Measurements from ENCODE around the gene RETSAT.

RETSAT gene

DNA sequence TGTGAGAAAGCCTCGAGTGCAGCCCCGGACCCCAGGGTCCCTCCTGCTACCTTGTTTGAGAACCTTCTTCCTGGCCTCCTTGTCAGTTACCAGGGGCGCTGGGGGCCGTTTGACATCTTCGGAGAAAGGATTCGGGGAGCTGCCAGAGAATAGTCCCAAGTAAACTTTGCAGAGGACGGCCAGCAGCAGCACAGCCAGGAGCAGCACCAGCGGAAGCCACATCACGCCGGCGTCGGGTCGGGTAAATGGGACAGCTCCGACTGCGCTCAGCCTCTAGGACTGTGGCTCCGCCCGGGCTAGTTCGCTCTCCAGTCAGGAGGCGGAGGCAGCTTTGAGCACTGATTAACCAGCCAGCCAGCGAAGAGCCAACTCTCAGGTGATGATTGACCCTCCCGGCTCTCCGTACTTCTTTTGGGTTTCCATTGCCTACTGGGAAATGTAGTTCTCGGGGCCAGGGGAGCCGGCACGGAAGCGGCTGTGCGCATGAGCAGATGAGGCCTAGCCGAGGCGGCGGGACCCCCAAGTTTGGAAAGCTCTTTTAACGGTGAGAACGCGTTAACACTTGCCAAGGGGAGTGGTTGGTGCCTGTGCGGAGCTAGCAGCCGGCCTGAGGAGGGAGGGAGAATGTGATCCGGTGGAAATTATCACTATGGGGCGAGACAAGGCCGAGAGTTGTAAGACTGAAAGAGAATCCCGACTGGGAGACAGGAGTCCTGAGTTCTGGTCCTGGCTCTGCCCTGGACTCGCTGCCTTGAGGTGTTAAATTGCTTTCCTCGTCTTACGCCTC lies at the start of gene RETSAT, which contains the start of gene ELMOD3:
Gene RETSAT, minus strand, starts transcription at position 243 of the 787 bp plus-strand sequence. Its CDS starts 21 bp downstream, at position 222.
Gene ELMOD3, plus strand, starts transcription at position 484 of the 787 bp plus-strand sequence. CDS start 2,430 bp downstream, outside the sequence.
- Histone ChIP-seq H3K36me3 (ENCODE audit: control insufficient read depth in 1 of 2, insufficient read depth in 2 of 2, low read length in 2 of 2) (peaks cover 20 to 30% of the 10 kb centered on the region in 2 donors), H3K27ac (ENCODE audit: low read length) (peak within 1 kb of the TSS; percentile 98), H3K4me1 (ENCODE audit: control insufficient read depth in 1 of 2, insufficient read depth in 2 of 2, low read length in 2 of 2) (peaks cover 5 to 27% of the 10 kb centered on the region in 2 donors), H3K27me3 (ENCODE audit: low read depth, low read length) (no peaks in the 10 kb centered on the region), H3K4me3 (ENCODE audit: low read depth in 1 of 2, low read length in 2 of 2) (peak within 1 kb of the TSS; percentile 97 to 99), H3K9me3 (ENCODE audit: control insufficient read depth in 1 of 2, low read length in 2 of 2) (no peaks in the 10 kb centered on the region)

- H3K9me3 ChIP-seq (ENCODE audit: control insufficient read depth in 1 of 2, low read length in 2 of 2) = no peaks in the 10 kb centered on the region
- no peaks in the 10 kb centered on the region for H3K36me3 ChIP-seq (ENCODE audit: control insufficient read depth in 1 of 2, insufficient read depth in 2 of 2, low read length in 2 of 2)
- peaks cover 0 to 4% of the 10 kb centered on the region in 2 donors for H3K4me1 ChIP-seq (ENCODE audit: control insufficient read depth in 1 of 2, insufficient read depth in 2 of 2, low read length in 2 of 2)
- H3K4me3 ChIP-seq (ENCODE audit: low read depth in 1 of 2, low read length in 2 of 2) = no peak overlapping the region
- no peak overlapping the region for H3K27ac ChIP-seq (ENCODE audit: low read length)
- H3K27me3 ChIP-seq (ENCODE audit: low read depth, low read length) = no peaks in the 10 kb centered on the region
Observed at GRCh38 chr2:85401844-85402243, 47.5 kb upstream of the RETSAT start.

GRCh38 chr2:85401464-85401805 lies 47.1 kb upstream of the RETSAT start:
- Histone ChIP-seq H3K4me1 (ENCODE audit: control insufficient read depth in 1 of 2, insufficient read depth in 2 of 2, low read length in 2 of 2) (peaks cover 0 to 8% of the 10 kb centered on the region in 2 donors), H3K27ac (ENCODE audit: low read length) (no peak overlapping the region), H3K36me3 (ENCODE audit: control insufficient read depth in 1 of 2, insufficient read depth in 2 of 2, low read length in 2 of 2) (no peaks in the 10 kb centered on the region), H3K27me3 (ENCODE audit: low read depth, low read length) (no peaks in the 10 kb centered on the region), H3K9me3 (ENCODE audit: control insufficient read depth in 1 of 2, low read length in 2 of 2) (no peaks in the 10 kb centered on the region), H3K4me3 (ENCODE audit: low read depth in 1 of 2, low read length in 2 of 2) (no peak overlapping the region)

- H3K36me3 ChIP-seq (ENCODE audit: control insufficient read depth in 1 of 2, insufficient read depth in 2 of 2, low read length in 2 of 2) = no peaks in the 10 kb centered on the region
- H3K27ac ChIP-seq (ENCODE audit: low read length) = no peak overlapping the region
Observed at GRCh38 chr2:85400541-85401463, 46.5 kb upstream of the RETSAT start.

DNA sequence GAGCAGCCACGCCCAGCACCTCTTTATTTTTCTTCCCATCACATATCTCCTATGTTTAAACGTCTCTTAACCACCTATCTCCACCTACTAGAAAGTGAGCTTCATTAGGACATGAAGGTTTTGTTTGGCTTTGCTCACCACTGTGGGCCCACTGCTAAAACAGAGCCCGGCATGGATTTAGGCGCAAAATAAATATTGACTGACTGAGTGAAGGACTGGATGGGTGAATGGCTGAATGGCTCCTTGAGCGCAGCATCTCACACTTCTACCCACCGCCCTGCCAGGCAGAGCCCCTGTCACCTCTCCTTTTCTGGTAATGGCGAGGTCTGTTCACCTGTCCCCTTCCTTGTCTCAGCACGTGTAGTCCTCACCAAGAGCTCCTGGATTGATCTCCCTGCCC lies 45.7 kb upstream of the RETSAT start:
- Histone ChIP-seq H3K36me3 (ENCODE audit: control insufficient read depth in 1 of 2, insufficient read depth in 2 of 2, low read length in 2 of 2) (peaks cover 0 to 4% of the 10 kb centered on the region in 2 donors), H3K4me3 (ENCODE audit: low read depth in 1 of 2, low read length in 2 of 2) (no peak overlapping the region), H3K27me3 (ENCODE audit: low read depth, low read length) (no peaks in the 10 kb centered on the region), H3K9me3 (ENCODE audit: control insufficient read depth in 1 of 2, low read length in 2 of 2) (no peaks in the 10 kb centered on the region), H3K4me1 (ENCODE audit: control insufficient read depth in 1 of 2, insufficient read depth in 2 of 2, low read length in 2 of 2) (peaks cover 0 to 13% of the 10 kb centered on the region in 2 donors), H3K27ac (ENCODE audit: low read length) (no peak overlapping the region)

More at GRCh38 chr2:85400541-85401463, 46.5 kb upstream of the RETSAT start:
- Histone ChIP-seq H3K9me3 (ENCODE audit: control insufficient read depth in 1 of 2, low read length in 2 of 2) (no peaks in the 10 kb centered on the region), H3K4me3 (ENCODE audit: low read depth in 1 of 2, low read length in 2 of 2) (no peak overlapping the region), H3K27me3 (ENCODE audit: low read depth, low read length) (no peaks in the 10 kb centered on the region), H3K4me1 (ENCODE audit: control insufficient read depth in 1 of 2, insufficient read depth in 2 of 2, low read length in 2 of 2) (peaks cover 0 to 13% of the 10 kb centered on the region in 2 donors)

DNA sequence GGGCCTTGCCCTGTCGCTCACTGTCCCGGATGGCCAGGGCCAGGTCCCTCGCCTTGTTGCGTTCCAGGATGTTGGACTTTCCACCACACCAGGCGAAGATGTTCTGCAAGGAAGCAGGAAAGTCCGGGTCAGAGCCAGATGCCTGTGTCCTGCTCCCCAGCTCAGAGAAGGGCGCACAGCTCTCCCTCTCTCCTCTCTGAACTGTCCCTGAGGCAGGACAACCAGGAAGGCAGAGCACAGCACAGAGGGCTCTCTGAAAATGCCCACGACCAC lies 44.8 kb upstream of the RETSAT start:
- Histone ChIP-seq H3K4me1 (ENCODE audit: control insufficient read depth in 1 of 2, insufficient read depth in 2 of 2, low read length in 2 of 2) (peaks cover 0 to 17% of the 10 kb centered on the region in 2 donors), H3K4me3 (ENCODE audit: low read depth in 1 of 2, low read length in 2 of 2) (no peak overlapping the region), H3K36me3 (ENCODE audit: control insufficient read depth in 1 of 2, insufficient read depth in 2 of 2, low read length in 2 of 2) (peaks cover 0 to 5% of the 10 kb centered on the region in 2 donors), H3K9me3 (ENCODE audit: control insufficient read depth in 1 of 2, low read length in 2 of 2) (no peaks in the 10 kb centered on the region), H3K27ac (ENCODE audit: low read length) (no peak overlapping the region), H3K27me3 (ENCODE audit: low read depth, low read length) (no peaks in the 10 kb centered on the region)

GRCh38 chr2:85398426-85399182 lies 44.3 kb upstream of the RETSAT start:
- H3K4me1 ChIP-seq (ENCODE audit: control insufficient read depth in 1 of 2, insufficient read depth in 2 of 2, low read length in 2 of 2) = peaks cover 0 to 19% of the 10 kb centered on the region in 2 donors
- no peak overlapping the region for H3K4me3 ChIP-seq (ENCODE audit: low read depth in 1 of 2, low read length in 2 of 2)
- H3K27me3 ChIP-seq (ENCODE audit: low read depth, low read length) = no peaks in the 10 kb centered on the region
- no peaks in the 10 kb centered on the region for H3K9me3 ChIP-seq (ENCODE audit: control insufficient read depth in 1 of 2, low read length in 2 of 2)
- H3K27ac ChIP-seq (ENCODE audit: low read length) = no peak overlapping the region
- peaks cover 0 to 5% of the 10 kb centered on the region in 2 donors for H3K36me3 ChIP-seq (ENCODE audit: control insufficient read depth in 1 of 2, insufficient read depth in 2 of 2, low read length in 2 of 2)

DNA sequence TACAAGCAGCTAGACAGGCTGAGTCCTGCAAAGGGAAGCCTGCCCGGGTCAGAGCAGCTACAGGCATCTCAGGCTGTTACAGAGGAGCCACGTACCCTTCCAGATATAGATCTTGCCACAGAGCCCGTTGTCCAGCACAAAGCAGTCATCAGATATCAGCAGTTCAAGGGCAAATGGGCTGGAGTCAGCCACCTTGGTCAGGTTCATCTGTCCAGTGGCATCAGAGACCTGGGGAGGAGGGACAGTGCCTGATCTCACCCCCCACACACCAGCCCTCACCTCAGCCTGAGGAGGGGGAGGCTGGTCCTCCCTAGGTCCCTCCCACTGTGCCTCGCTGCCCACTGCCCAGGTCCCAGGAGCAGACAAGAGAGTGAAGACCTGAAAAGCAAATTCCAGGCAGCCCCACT lies 43.6 kb upstream of the RETSAT start:
- H3K4me3 ChIP-seq (ENCODE audit: low read depth in 1 of 2, low read length in 2 of 2) = no peak overlapping the region
- no peaks in the 10 kb centered on the region for H3K9me3 ChIP-seq (ENCODE audit: control insufficient read depth in 1 of 2, low read length in 2 of 2)
- peaks cover 0 to 19% of the 10 kb centered on the region in 2 donors for H3K4me1 ChIP-seq (ENCODE audit: control insufficient read depth in 1 of 2, insufficient read depth in 2 of 2, low read length in 2 of 2)
- no peak overlapping the region for H3K27ac ChIP-seq (ENCODE audit: low read length)
- H3K27me3 ChIP-seq (ENCODE audit: low read depth, low read length) = no peaks in the 10 kb centered on the region
- peaks cover 0 to 5% of the 10 kb centered on the region in 2 donors for H3K36me3 ChIP-seq (ENCODE audit: control insufficient read depth in 1 of 2, insufficient read depth in 2 of 2, low read length in 2 of 2)

DNA sequence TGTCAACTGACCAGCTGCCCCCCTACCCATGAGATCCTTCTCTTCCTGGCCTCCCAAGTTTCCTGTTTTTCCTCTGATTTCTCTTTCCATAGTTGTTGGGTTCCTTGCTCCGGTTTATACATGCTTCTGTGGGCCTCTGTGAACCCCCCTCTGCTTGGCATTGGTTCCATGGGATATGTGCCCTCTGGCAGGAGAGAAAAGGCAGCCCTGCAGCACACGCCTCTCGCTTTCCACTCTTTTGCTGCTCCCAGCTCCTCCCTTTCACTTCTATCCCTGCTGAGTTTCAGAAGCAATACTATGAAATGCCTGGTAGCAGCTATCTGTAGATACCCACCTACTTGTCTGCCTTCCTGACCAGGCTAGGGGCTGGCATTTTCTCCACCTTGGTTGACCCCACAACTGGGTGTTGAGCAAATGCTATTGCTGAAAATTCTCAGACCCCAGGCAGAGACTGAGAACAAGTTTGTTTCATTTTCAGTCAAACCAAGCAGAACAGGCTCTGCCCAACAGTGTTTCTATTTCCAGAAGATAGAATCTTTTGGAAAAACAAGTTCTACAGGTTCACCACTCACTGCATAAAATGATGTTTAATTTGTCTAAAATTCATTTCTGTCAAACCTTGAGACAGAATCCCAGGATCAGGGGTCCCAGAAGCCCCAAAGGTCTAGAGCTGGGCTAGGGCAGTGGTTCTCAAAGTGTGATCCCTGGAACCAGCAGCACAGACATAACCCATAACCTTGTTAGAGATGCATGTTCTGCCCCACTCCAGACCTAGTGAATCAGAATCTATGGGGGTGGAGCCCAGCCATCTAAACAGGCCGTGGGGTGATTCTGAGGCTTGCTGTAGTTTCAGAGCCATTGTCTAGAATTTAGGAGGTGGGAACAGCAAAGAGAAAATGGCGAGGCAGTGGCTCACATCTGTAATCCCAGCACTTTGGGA lies 42.5 kb upstream of the RETSAT start:
- Histone ChIP-seq H3K27ac (ENCODE audit: low read length) (peak overlapping the region; percentile 31), H3K9me3 (ENCODE audit: control insufficient read depth in 1 of 2, low read length in 2 of 2) (no peaks in the 10 kb centered on the region), H3K4me1 (ENCODE audit: control insufficient read depth in 1 of 2, insufficient read depth in 2 of 2, low read length in 2 of 2) (peaks cover 0 to 19% of the 10 kb centered on the region in 2 donors), H3K27me3 (ENCODE audit: low read depth, low read length) (no peaks in the 10 kb centered on the region), H3K36me3 (ENCODE audit: control insufficient read depth in 1 of 2, insufficient read depth in 2 of 2, low read length in 2 of 2) (peaks cover 0 to 5% of the 10 kb centered on the region in 2 donors), H3K4me3 (ENCODE audit: low read depth in 1 of 2, low read length in 2 of 2) (no peak overlapping the region)

DNA sequence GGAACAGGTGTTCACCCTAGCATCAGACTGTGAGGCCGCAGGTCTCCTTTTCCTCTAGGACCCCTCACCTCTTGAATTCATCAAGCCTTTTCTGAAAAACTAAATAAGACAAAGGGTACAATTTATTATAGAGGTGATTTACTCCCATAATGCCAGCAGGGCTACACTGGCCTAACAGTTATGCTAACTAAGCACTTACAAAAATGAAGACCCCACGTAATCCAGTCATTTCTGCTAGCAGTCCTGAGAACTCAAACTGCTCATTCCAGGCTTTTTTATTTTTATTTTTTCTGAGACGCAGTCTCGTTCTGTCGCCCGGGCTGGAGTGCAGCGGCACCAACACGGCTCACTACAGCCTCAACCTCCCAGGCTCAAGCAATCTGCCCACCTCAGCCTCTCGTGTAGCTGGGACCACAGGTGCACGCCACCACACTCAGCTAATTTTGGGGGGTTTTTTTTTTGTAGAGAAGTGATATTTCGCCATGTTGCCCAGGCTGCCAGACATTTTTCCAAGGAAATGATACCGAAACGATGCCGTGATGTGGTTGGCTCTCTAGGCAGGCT lies 41.7 kb upstream of the RETSAT start:
- H3K4me1 ChIP-seq (ENCODE audit: control insufficient read depth in 1 of 2, insufficient read depth in 2 of 2, low read length in 2 of 2) = peaks cover 0 to 19% of the 10 kb centered on the region in 2 donors
- H3K9me3 ChIP-seq (ENCODE audit: control insufficient read depth in 1 of 2, low read length in 2 of 2) = no peaks in the 10 kb centered on the region
- no peak overlapping the region for H3K4me3 ChIP-seq (ENCODE audit: low read depth in 1 of 2, low read length in 2 of 2)
- no peaks in the 10 kb centered on the region for H3K27me3 ChIP-seq (ENCODE audit: low read depth, low read length)
- H3K27ac ChIP-seq (ENCODE audit: low read length) = no peak overlapping the region
- H3K36me3 ChIP-seq (ENCODE audit: control insufficient read depth in 1 of 2, insufficient read depth in 2 of 2, low read length in 2 of 2) = peaks cover 0 to 8% of the 10 kb centered on the region in 2 donors
